Keratinocyte (primary cell): ENCODE results near the gene CSNK2A1. TPM values are rescaled to one million over a fixed set of nuclear protein-coding genes. Genes with fewer than 3 reads are reported as not detected.

Source experiments
- DNase-seq: peaks from one replicate; pipeline ENCODE4 v3.0.0-alpha.2; 2011; ENCODE audit warnings: low read depth, missing footprints, low spot score
- FAIRE-seq: peaks from 2 replicates; lab custom pipeline; 2011; peaks lifted over from hg19 to GRCh38; lab: Jason Lieb, UNC
- H2AFZ ChIP-seq: 2 replicates; pipeline ENCODE4 v1.6.0; 2012; ENCODE audit warnings: low read length, control low read depth, inconsistent platforms; ENCODE audit not compliant: control insufficient read depth
- H3K27ac ChIP-seq: 2 replicates; pipeline ENCODE4 v1.5.1; 2011; ENCODE audit warnings: low read length; ENCODE audit not compliant: control insufficient read depth, insufficient read depth
- H3K27me3 ChIP-seq: 3 replicates; pipeline ENCODE4 v1.6.0; 2011; ENCODE audit warnings: low read length; ENCODE audit not compliant: control insufficient read depth, insufficient read depth; ENCODE audit errors: extremely low read depth
- H3K36me3 ChIP-seq, 2 experiments: 2 replicates in 1 of 2; 3 replicates in 1 of 2; pipeline ENCODE4 v1.5.1; 2011; ENCODE audit warnings: low read length in 2 of 2, mild to moderate bottlenecking in 1 of 2; ENCODE audit not compliant: control insufficient read depth in 2 of 2, insufficient read depth in 2 of 2; ENCODE audit errors: extremely low read depth in 1 of 2
- H3K4me1 ChIP-seq: 3 replicates; pipeline ENCODE4 v1.5.1; 2011; ENCODE audit warnings: low read length; ENCODE audit not compliant: control insufficient read depth, insufficient read depth; ENCODE audit errors: extremely low read depth
- H3K4me2 ChIP-seq: 3 replicates; pipeline ENCODE4 v1.6.0; 2011; ENCODE audit warnings: low read depth, low read length; ENCODE audit not compliant: control insufficient read depth, insufficient read depth; ENCODE audit errors: extremely low read depth
- H3K4me3 ChIP-seq, 3 experiments: fragments of 200-600 bp in 1 of 3; sonication (generic) in 1 of 3; 2 replicates in 2 of 3; 3 replicates in 1 of 3; pipeline ENCODE4 v1.5.1; 2011 to 2016; ENCODE audit warnings: low read length in 3 of 3, mild to moderate bottlenecking in 3 of 3, control low read depth in 2 of 3, inconsistent platforms in 1 of 3, low read depth in 1 of 3, mixed read lengths in 1 of 3, mixed run types in 1 of 3, moderate library complexity in 1 of 3; ENCODE audit not compliant: control insufficient read depth in 2 of 3, insufficient read depth in 2 of 3; ENCODE audit errors: extremely low read depth in 1 of 3
- H3K79me2 ChIP-seq: 2 replicates; pipeline ENCODE4 v1.6.0; 2012; ENCODE audit warnings: low read length; ENCODE audit not compliant: control insufficient read depth, insufficient read depth
- H3K9ac ChIP-seq: 3 replicates; pipeline ENCODE4 v1.6.0; 2011; ENCODE audit warnings: low read length; ENCODE audit not compliant: control insufficient read depth, insufficient read depth; ENCODE audit errors: extremely low read depth
- H3K9me1 ChIP-seq: 3 replicates; pipeline ENCODE4 v1.6.0; 2011; ENCODE audit warnings: low read length; ENCODE audit not compliant: control insufficient read depth, insufficient read depth; ENCODE audit errors: extremely low read depth
- H3K9me3 ChIP-seq: 2 replicates; pipeline ENCODE4 v1.5.1; 2012; ENCODE audit warnings: low read depth, low read length; ENCODE audit not compliant: control insufficient read depth
- H4K20me1 ChIP-seq: 3 replicates; pipeline ENCODE4 v1.6.0; 2011; ENCODE audit warnings: low read length; ENCODE audit not compliant: control insufficient read depth, insufficient read depth; ENCODE audit errors: extremely low read depth
- CTCF ChIP-seq, 3 experiments: IDR thresholded peaks in 1 of 3; conservative IDR thresholded peaks in 1 of 3; optimal IDR thresholded peaks in 1 of 3; 2 replicates in 2 of 3; 3 replicates in 1 of 3; pipeline versions ENCODE3 to v1.5.1; 2011; ENCODE audit warnings: low read length in 3 of 3, mild to moderate bottlenecking in 3 of 3, moderate library complexity in 2 of 3, control low read depth in 1 of 3, inconsistent platforms in 1 of 3; ENCODE audit not compliant: insufficient read depth in 2 of 3; ENCODE audit errors: extremely low read depth in 1 of 3
- EZH2 ChIP-seq: IDR thresholded peaks from one replicate; pipeline ENCODE4 v1.6.1; 2012; ENCODE audit warnings: inconsistent platforms, mild to moderate bottlenecking, low read length, moderate library complexity
- dilution Hi-C: fragments of 300-500 bp; cut with MboI; formaldehyde crosslinking; loops from one replicate; pipeline ENCODE4 v1.7.0; 2020; ENCODE audit warnings: low sequenced_read_pairs; ENCODE audit not compliant: extremely low pct_ligation_motif_present
- polyA plus RNA-seq, 5 experiments: library from polyadenylated mRNA; depleted of rRNA in 3 of 5; stranded (reverse) in 3 of 5; stranded (forward) in 1 of 5; unstranded in 1 of 5; fragments of >200 nt; gene quantifications; 1 replicate in 1 of 5; 2 replicates in 3 of 5; 3 replicates in 1 of 5; pipeline versions ENCODE4 v1.2.1 to v1.2.3, GENCODE V29; 2011 to 2012; ENCODE audit warnings: missing spikeins in 2 of 5, low read depth in 1 of 5, low replicate concordance in 1 of 5

Gene CSNK2A1
- polyA plus RNA-seq, 1 donor (not counting 4 experiments of a cell fraction or from before 2014, with no cell fraction given), result 122 TPM

- H3K36me3 ChIP-seq, result peaks cover 43 to 56% of the 10 kb centered on the region in 2 experiments
- H3K9me1 ChIP-seq, result no peaks in the 10 kb centered on the region
- H4K20me1 ChIP-seq, result peaks cover 4% of the 10 kb centered on the region
- no peak for FAIRE-seq
- H3K79me2 ChIP-seq, result no peaks in the 10 kb centered on the region
- H3K4me1 ChIP-seq, result peaks cover 5% of the 10 kb centered on the region
- H3K9me3 ChIP-seq, result no peaks in the 10 kb centered on the region
- no peaks in the 10 kb centered on the region for H3K27me3 ChIP-seq
- H3K9ac ChIP-seq, result no peak overlapping the region
- no peak overlapping the region for H3K27ac ChIP-seq
- DNase-seq, result no peak
- H3K4me2 ChIP-seq, result no peak overlapping the region
- TF ChIP-seq CTCF (optimal IDR thresholded peaks at IDR 0.05 in 1 of 3, IDR thresholded peaks at IDR 0.05 in 1 of 3, conservative IDR thresholded peaks at IDR 0.05 in 1 of 3; ENCODE audit: extremely low read depth in 1 of 3, insufficient read depth in 2 of 3, low read length in 3 of 3), result no peak
- no peak for TF ChIP-seq EZH2
- dilution Hi-C loops, result no loop called here
- H3K4me3 ChIP-seq, result no peak overlapping the region
- H2AFZ ChIP-seq, result no peak overlapping the region
These were observed 110.2 kb downstream of the CSNK2A1 start for GRCh38 chr20:433300-433975.

- Histone ChIP-seq H3K4me1 (peaks cover 5% of the 10 kb centered on the region), H3K27me3 (no peaks in the 10 kb centered on the region), H3K79me2 (no peaks in the 10 kb centered on the region), H3K9me3 (no peaks in the 10 kb centered on the region), H3K9ac (no peak overlapping the region), H3K4me2 (no peak overlapping the region), H4K20me1 (peaks cover 4% of the 10 kb centered on the region), H3K9me1 (no peaks in the 10 kb centered on the region), H3K36me3 (peaks cover 42 to 52% of the 10 kb centered on the region in 2 experiments), H3K27ac (no peak overlapping the region), H2AFZ (no peak overlapping the region), H3K4me3 (no peak overlapping the region)
- FAIRE-seq, result no peak
- TF ChIP-seq EZH2 (no peak), CTCF (optimal IDR thresholded peaks at IDR 0.05 in 1 of 3, IDR thresholded peaks at IDR 0.05 in 1 of 3, conservative IDR thresholded peaks at IDR 0.05 in 1 of 3; ENCODE audit: extremely low read depth in 1 of 3, insufficient read depth in 2 of 3, low read length in 3 of 3) (no peak)
- DNase-seq, result no peak
- dilution Hi-C loops, result no loop called here
These were observed 110.8 kb downstream of the CSNK2A1 start for GRCh38 chr20:432677-433299.
